ENCODE results near the gene HOXD8.
A peak's percentile ranks its signal among the peaks of the same experiment; 100 is the strongest.

HOXD8 gene

GRCh38 chr2:176121190-176122051, 8.1 kb upstream of the HOXD8 start:
- no peak overlapping the region for H3K23ac ChIP-seq (ENCODE audit: low read length in 2 of 2)
- no peak overlapping the region for H2AFZ ChIP-seq (ENCODE audit: low read depth, low read length)
- no peak overlapping the region for H2BK120ac ChIP-seq (ENCODE audit: low read depth, low read length)
- no peaks in the 10 kb centered on the region for H3K79me1 ChIP-seq (replicated peaks; ENCODE audit: low read length, poor library complexity, severe bottlenecking)
- H3K9me3 ChIP-seq (ENCODE audit: control insufficient read depth, low read length): no peaks in the 10 kb centered on the region
- H3K4me1 ChIP-seq (ENCODE audit: control insufficient read depth, insufficient read depth, low read depth, low read length): peaks cover 19% of the 10 kb centered on the region
- no peak overlapping the region for H3K4me2 ChIP-seq (ENCODE audit: low read length, poor library complexity, severe bottlenecking)
- peak overlapping the region; percentile 69 for H3K9ac ChIP-seq (ENCODE audit: low read length)
- peak overlapping the region in 1 of 2 experiments; percentile 84 for H3K4me3 ChIP-seq (ENCODE audit: insufficient read depth in 1 of 2, low read depth in 1 of 2, low read length in 2 of 2)
- DNase-seq: no peak
- no peak overlapping the region for H4K91ac ChIP-seq (ENCODE audit: low read length)
- H3K4ac ChIP-seq (ENCODE audit: low read depth in 1 of 2, low read length in 2 of 2): no peak overlapping the region
- peaks cover 60 to 95% of the 10 kb centered on the region in 2 experiments for H3K27me3 ChIP-seq (ENCODE audit: control insufficient read depth in 1 of 2, insufficient read depth in 1 of 2, low read length in 2 of 2)
- WGBS: 12% methylated on average over 40 of the region's 53 CpGs
- H3K18ac ChIP-seq (ENCODE audit: low read depth in 1 of 2, low read length in 2 of 2): no peak overlapping the region
- H4K8ac ChIP-seq (ENCODE audit: low read length): no peak overlapping the region
- H2AK5ac ChIP-seq (ENCODE audit: low read length, severe bottlenecking): no peak overlapping the region
- no peak overlapping the region for H2BK12ac ChIP-seq (ENCODE audit: low read length in 2 of 2)
- H3K14ac ChIP-seq (ENCODE audit: low read length in 2 of 2): no peak overlapping the region
- no peaks in the 10 kb centered on the region for H3K36me3 ChIP-seq (ENCODE audit: control insufficient read depth in 1 of 2, insufficient read depth in 2 of 2, low read depth in 1 of 2, low read length in 2 of 2)
- no peak overlapping the region for H3K27ac ChIP-seq (ENCODE audit: low read length, poor library complexity, severe bottlenecking)
- H2BK5ac ChIP-seq (ENCODE audit: low read depth, low read length, poor library complexity, severe bottlenecking): no peak overlapping the region
- no peak overlapping the region for H2BK15ac ChIP-seq (ENCODE audit: low read depth, poor library complexity, severe bottlenecking)

GRCh38 chr2:176122052-176122682, 7.3 kb upstream of the HOXD8 start:
- Histone ChIP-seq H2BK120ac (ENCODE audit: low read depth, low read length) (no peak overlapping the region), H3K4me2 (ENCODE audit: low read length, poor library complexity, severe bottlenecking) (peak overlapping the region; percentile 69), H4K91ac (ENCODE audit: low read length) (no peak overlapping the region), H2BK15ac (ENCODE audit: low read depth, poor library complexity, severe bottlenecking) (no peak overlapping the region), H3K9me3 (ENCODE audit: control insufficient read depth, low read length) (no peaks in the 10 kb centered on the region), H2BK12ac (ENCODE audit: low read length in 2 of 2) (no peak overlapping the region), H2AFZ (ENCODE audit: low read depth, low read length) (no peak overlapping the region), H3K79me1 (replicated peaks; ENCODE audit: low read length, poor library complexity, severe bottlenecking) (no peaks in the 10 kb centered on the region), H3K4me1 (ENCODE audit: control insufficient read depth, insufficient read depth, low read depth, low read length) (peaks cover 18% of the 10 kb centered on the region), H3K36me3 (ENCODE audit: control insufficient read depth in 1 of 2, insufficient read depth in 2 of 2, low read depth in 1 of 2, low read length in 2 of 2) (no peaks in the 10 kb centered on the region), H3K23ac (ENCODE audit: low read length in 2 of 2) (no peak overlapping the region), H3K18ac (ENCODE audit: low read depth in 1 of 2, low read length in 2 of 2) (no peak overlapping the region), H2AK5ac (ENCODE audit: low read length, severe bottlenecking) (no peak overlapping the region), H3K14ac (ENCODE audit: low read length in 2 of 2) (no peak overlapping the region), H3K4me3 (ENCODE audit: insufficient read depth in 1 of 2, low read depth in 1 of 2, low read length in 2 of 2) (peak overlapping the region; percentile 49 to 84), H4K8ac (ENCODE audit: low read length) (no peak overlapping the region), H2BK5ac (ENCODE audit: low read depth, low read length, poor library complexity, severe bottlenecking) (no peak overlapping the region), H3K4ac (ENCODE audit: low read depth in 1 of 2, low read length in 2 of 2) (no peak overlapping the region), H3K27ac (ENCODE audit: low read length, poor library complexity, severe bottlenecking) (no peak overlapping the region), H3K27me3 (ENCODE audit: control insufficient read depth in 1 of 2, insufficient read depth in 1 of 2, low read length in 2 of 2) (peaks cover 53 to 93% of the 10 kb centered on the region in 2 experiments), H3K9ac (ENCODE audit: low read length) (peak overlapping the region; percentile 69)
- DNase-seq: no peak
- WGBS: 2% methylated on average over 40 of the region's 47 CpGs

DNA sequence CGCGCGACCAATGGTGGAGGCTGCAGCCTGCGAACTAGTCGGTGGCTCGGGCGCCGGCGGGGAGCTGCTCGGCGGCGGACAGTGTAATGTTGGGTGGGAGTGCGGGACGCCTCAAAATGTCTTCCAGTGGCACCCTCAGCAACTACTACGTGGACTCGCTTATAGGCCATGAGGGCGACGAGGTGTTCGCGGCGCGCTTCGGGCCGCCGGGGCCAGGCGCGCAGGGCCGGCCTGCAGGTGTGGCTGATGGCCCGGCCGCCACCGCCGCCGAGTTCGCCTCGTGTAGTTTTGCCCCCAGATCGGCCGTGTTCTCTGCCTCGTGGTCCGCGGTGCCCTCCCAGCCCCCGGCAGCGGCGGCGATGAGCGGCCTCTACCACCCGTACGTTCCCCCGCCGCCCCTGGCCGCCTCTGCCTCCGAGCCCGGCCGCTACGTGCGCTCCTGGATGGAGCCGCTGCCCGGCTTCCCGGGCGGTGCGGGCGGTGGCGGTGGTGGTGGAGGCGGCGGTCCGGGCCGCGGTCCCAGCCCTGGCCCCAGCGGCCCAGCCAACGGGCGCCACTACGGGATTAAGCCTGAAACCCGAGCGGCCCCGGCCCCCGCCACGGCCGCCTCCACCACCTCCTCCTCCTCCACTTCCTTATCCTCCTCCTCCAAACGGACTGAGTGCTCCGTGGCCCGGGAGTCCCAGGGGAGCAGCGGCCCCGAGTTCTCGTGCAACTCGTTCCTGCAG, 6.7 kb upstream of the HOXD8 start, which contains the start of gene HOXD9:
Gene HOXD9, plus strand, starts transcription at position 37 of the 728 bp plus-strand sequence. Its CDS starts 50 bp downstream, at position 87.
- Histone ChIP-seq H3K27me3 (ENCODE audit: control insufficient read depth in 1 of 2, insufficient read depth in 1 of 2, low read length in 2 of 2) (peaks cover 47 to 90% of the 10 kb centered on the region in 2 experiments), H2BK120ac (ENCODE audit: low read depth, low read length) (no peak within 1 kb of the TSS), H3K4me3 (ENCODE audit: insufficient read depth in 1 of 2, low read depth in 1 of 2, low read length in 2 of 2) (peak within 1 kb of the TSS; percentile 49 to 84), H3K9me3 (ENCODE audit: control insufficient read depth, low read length) (no peaks in the 10 kb centered on the region), H2AFZ (ENCODE audit: low read depth, low read length) (peak within 1 kb of the TSS; percentile 29), H3K79me1 (replicated peaks; ENCODE audit: low read length, poor library complexity, severe bottlenecking) (no peaks in the 10 kb centered on the region), H3K36me3 (ENCODE audit: control insufficient read depth in 1 of 2, insufficient read depth in 2 of 2, low read depth in 1 of 2, low read length in 2 of 2) (no peaks in the 10 kb centered on the region), H3K27ac (ENCODE audit: low read length, poor library complexity, severe bottlenecking) (no peak within 1 kb of the TSS), H3K4ac (ENCODE audit: low read depth in 1 of 2, low read length in 2 of 2) (no peak within 1 kb of the TSS), H4K8ac (ENCODE audit: low read length) (no peak within 1 kb of the TSS), H4K91ac (ENCODE audit: low read length) (no peak within 1 kb of the TSS), H3K23ac (ENCODE audit: low read length in 2 of 2) (peak within 1 kb of the TSS in 1 of 2 experiments; percentile 46), H3K4me2 (ENCODE audit: low read length, poor library complexity, severe bottlenecking) (peak within 1 kb of the TSS; percentile 69), H3K4me1 (ENCODE audit: control insufficient read depth, insufficient read depth, low read depth, low read length) (peaks cover 18% of the 10 kb centered on the region), H3K14ac (ENCODE audit: low read length in 2 of 2) (no peak within 1 kb of the TSS), H2BK5ac (ENCODE audit: low read depth, low read length, poor library complexity, severe bottlenecking) (no peak within 1 kb of the TSS), H2AK5ac (ENCODE audit: low read length, severe bottlenecking) (no peak within 1 kb of the TSS), H3K9ac (ENCODE audit: low read length) (peak within 1 kb of the TSS; percentile 69), H3K18ac (ENCODE audit: low read depth in 1 of 2, low read length in 2 of 2) (no peak within 1 kb of the TSS), H2BK12ac (ENCODE audit: low read length in 2 of 2) (no peak within 1 kb of the TSS), H2BK15ac (ENCODE audit: low read depth, poor library complexity, severe bottlenecking) (no peak within 1 kb of the TSS)
- WGBS: under 1% methylated on average over 52 of the region's 84 CpGs
- no peak for DNase-seq

Measured in mesenchymal stem cell (in vitro differentiated cells and primary cell).